ENCODE results near the gene PCK2.

Gene PCK2

DNA sequence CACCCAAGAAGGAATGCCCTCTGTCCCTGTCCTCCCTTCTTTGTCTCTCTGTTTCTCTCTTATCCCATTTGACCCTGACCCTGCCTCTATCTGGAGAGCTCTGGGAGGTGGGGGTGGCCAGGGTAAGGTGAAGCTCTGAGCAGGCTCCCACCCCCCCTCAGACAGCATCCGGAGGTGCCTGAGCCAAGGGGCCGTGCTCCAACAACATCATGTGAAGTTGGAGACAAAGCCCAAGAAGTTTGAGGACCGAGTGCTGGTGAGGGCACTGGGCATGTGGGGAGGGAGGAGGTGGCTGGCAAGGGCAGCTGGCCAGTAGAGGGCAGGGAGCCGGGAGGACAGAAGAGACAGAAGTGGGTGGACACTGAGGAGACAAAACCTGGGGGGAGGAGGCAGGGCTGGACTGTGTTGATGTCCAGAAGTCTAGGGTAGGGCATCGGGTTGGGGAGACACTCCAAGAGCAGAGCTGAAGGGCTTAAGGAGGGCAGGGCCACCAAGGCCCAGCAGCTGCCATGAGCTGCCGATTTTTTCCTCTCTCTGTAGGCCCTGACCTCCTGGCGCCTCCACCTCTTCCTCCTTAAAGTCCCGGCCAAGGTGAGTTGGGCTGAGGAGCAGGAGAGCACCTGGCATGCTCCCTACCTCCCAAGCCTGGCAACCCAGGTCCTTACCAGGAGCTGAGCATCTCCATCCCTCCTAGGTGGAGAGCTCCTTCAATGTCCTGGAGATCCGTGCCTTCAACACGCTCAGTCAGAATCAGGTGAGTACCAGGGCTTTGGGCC lies 40.4 kb upstream of the PCK2 start:
- TF ChIP-seq, protein P1, sequence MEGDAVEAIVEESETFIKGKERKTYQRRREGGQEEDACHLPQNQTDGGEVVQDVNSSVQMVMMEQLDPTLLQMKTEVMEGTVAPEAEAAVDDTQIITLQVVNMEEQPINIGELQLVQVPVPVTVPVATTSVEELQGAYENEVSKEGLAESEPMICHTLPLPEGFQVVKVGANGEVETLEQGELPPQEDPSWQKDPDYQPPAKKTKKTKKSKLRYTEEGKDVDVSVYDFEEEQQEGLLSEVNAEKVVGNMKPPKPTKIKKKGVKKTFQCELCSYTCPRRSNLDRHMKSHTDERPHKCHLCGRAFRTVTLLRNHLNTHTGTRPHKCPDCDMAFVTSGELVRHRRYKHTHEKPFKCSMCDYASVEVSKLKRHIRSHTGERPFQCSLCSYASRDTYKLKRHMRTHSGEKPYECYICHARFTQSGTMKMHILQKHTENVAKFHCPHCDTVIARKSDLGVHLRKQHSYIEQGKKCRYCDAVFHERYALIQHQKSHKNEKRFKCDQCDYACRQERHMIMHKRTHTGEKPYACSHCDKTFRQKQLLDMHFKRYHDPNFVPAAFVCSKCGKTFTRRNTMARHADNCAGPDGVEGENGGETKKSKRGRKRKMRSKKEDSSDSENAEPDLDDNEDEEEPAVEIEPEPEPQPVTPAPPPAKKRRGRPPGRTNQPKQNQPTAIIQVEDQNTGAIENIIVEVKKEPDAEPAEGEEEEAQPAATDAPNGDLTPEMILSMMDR (IDR thresholded peaks at IDR 0.05; ENCODE audit: low read length, missing control alignments) = no peak
- H3K4me3 ChIP-seq (replicated peaks; ENCODE audit: low read depth, low read length) = no peak overlapping the region
- no peak for DNase-seq (ENCODE audit: low read depth)

DNA sequence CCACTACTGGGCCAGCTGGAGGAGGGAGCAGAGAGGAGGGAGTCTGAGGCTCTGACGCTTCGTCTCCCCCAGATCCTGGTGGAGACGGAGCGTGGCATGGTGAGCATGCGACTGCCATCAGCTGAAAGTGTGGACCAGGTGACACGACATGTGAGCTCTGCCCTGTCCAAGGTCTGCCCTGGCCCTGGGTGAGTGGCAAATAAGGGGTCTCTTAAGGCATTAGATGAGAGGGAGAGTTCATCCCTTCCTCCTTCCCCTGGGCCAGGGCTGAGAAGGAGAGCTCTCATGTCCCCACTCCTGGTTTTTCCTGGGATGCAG lies 39.8 kb upstream of the PCK2 start:
- TF ChIP-seq, protein P1 (IDR thresholded peaks at IDR 0.05; ENCODE audit: low read length, missing control alignments) = no peak
- H3K4me3 ChIP-seq (replicated peaks; ENCODE audit: low read depth, low read length) = no peak overlapping the region
- DNase-seq (ENCODE audit: low read depth) = no peak

DNA sequence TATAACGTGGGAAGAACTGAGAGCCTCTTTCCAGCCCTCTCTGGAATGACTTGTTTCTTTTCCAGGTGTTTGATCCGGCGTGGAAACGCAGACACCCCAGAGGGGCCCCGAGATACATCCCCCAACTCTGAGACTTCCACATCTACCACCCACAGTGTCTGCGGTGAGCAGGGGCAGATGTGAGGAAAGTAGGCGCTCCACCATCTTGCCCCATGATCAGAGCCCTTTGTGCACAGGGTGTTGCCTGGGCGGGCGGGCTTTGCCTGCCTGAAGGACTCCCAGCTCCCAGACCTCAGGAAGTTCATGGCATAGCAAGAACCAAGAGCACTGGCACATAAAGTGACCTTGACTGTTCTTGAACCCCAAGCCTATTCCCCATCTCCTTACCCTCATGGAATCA lies 39.5 kb upstream of the PCK2 start:
- TF ChIP-seq, protein P1 (IDR thresholded peaks at IDR 0.05; ENCODE audit: low read length, missing control alignments) = no peak
- H3K4me3 ChIP-seq (replicated peaks; ENCODE audit: low read depth, low read length) = no peak overlapping the region
- DNase-seq (ENCODE audit: low read depth) = no peak

DNA sequence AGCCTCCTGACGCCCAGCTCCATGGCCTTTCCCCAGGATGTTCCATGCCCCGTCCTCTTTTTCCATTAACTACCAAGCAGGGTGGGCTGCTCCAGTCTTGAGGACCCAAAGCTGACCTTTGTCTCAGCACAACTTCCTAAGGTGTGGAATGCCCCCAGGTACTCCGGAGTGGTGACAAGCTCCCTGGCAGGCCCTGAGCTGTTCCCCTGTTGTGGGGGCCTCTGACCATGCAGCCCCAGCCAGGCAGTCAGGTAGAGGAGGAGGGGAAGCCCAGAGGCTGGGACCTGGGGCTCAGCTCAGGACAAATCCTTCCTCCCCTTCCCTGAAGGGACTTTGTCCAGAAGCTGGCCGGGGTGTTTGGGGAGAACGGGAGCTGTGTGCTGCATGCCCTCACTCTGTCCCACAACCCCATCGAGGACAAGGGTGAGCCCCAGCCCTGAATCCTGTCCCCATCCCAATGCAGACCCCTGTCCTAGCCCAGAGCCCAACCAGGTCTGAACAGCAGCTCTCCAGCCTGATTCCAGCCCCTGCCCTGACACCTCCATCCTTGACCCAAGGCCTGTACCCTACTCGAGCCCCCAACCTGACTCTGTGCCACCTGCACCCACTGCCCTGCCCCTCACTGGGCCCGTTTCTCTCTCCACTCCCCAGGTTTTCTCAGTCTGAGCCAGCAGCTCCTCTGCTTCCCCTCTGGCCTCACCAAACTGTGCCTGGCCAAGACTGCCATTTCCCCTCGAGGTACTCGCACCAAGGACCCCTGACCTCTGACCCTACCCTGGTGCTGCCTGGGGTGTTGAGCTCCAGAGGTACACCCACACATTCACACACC lies 37.9 kb upstream of the PCK2 start:
- no peak for DNase-seq (ENCODE audit: low read depth)
- no peak overlapping the region for H3K4me3 ChIP-seq (replicated peaks; ENCODE audit: low read depth, low read length)
- TF ChIP-seq, protein P1 (IDR thresholded peaks at IDR 0.05; ENCODE audit: low read length, missing control alignments) = no peak

DNA sequence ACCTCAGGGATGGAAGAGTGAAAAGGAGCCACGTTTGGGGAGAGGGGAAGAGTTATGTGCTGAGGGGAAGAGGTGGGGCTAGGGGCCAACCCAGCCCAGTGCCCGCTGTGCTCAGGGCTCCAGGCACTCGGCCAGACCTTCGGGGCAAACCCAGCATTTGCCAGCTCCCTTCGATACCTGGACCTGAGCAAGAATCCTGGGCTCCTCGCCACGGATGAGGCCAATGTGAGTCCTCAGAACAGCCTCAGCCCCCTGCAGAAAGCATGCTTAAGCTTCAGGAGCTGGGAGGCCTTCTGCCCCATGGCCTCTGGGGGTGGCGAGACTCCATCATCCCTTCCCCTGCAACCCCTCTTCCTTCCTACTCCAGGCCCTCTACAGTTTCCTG lies 37.3 kb upstream of the PCK2 start:
- no peak overlapping the region for H3K4me3 ChIP-seq (replicated peaks; ENCODE audit: low read depth, low read length)
- TF ChIP-seq, protein P1 (IDR thresholded peaks at IDR 0.05; ENCODE audit: low read length, missing control alignments) = no peak
- DNase-seq (ENCODE audit: low read depth) = no peak

DNA sequence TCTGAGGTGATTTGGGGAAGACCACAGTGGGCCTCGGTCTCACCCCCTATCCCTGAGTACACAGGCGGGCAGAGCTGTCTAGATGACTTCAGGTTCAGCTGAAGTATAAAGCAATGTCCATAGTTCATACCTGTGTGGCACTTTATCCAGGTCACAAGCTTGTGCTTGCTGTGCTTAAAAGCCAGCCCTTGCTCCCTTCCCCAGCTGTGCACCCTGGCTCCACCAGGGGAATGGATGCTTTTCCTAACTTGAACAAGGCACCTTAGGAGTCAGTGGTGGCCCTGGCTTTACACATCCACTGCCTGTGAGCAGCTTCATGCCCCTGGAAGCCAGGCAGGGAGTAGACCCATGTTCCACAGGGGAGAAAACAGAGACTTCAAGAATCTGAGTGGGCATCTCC lies 36.8 kb upstream of the PCK2 start:
- DNase-seq (ENCODE audit: low read depth) = no peak
- TF ChIP-seq, protein P1 (IDR thresholded peaks at IDR 0.05; ENCODE audit: low read length, missing control alignments) = no peak
- H3K4me3 ChIP-seq (replicated peaks; ENCODE audit: low read depth, low read length) = no peak overlapping the region
